Hepatocyte (in vitro differentiated cells): ENCODE data around the gene TCF7L1. TPM values are rescaled to one million over a fixed set of nuclear protein-coding genes. Genes with fewer than 3 reads are reported as not detected.

Experiments
- DNase-seq: peaks from one replicate; pipeline ENCODE4 v3.0.0-alpha.2; 2016; ENCODE audit warnings: low spot score
- H2AFZ ChIP-seq: fragments of 200-600 bp; sonication (generic); 2 replicates; pipeline ENCODE4 v1.6.0; 2016; ENCODE audit warnings: antibody characterized with exemption, mild to moderate bottlenecking
- H3K27ac ChIP-seq: fragments of 200-600 bp; sonication (generic); 2 replicates; pipeline ENCODE4 v1.5.1; 2016; ENCODE audit warnings: mild to moderate bottlenecking
- H3K27me3 ChIP-seq: fragments of 200-600 bp; sonication (generic); 2 replicates; pipeline ENCODE4 v1.6.1; 2016
- H3K36me3 ChIP-seq: fragments of 200-600 bp; sonication (generic); replicated peaks from 2 replicates; pipeline ENCODE4 v1.5.1; 2016; ENCODE audit warnings: low read depth; ENCODE audit not compliant: insufficient read depth
- H3K4me1 ChIP-seq: fragments of 200-600 bp; sonication (generic); 2 replicates; pipeline ENCODE4 v1.5.1; 2016; ENCODE audit warnings: mild to moderate bottlenecking, moderate library complexity; ENCODE audit not compliant: insufficient read depth
- H3K4me2 ChIP-seq: fragments of 200-600 bp; sonication (generic); 2 replicates; pipeline ENCODE4 v1.6.0; 2016
- H3K4me3 ChIP-seq: fragments of 200-600 bp; sonication (generic); 2 replicates; pipeline ENCODE4 v1.5.1; 2016; ENCODE audit warnings: mild to moderate bottlenecking
- H3K79me2 ChIP-seq: fragments of 200-600 bp; sonication (generic); 2 replicates; pipeline ENCODE4 v1.6.0; 2017; ENCODE audit warnings: mild to moderate bottlenecking
- H3K9me2 ChIP-seq: fragments of 200-600 bp; sonication (generic); replicated peaks from 2 replicates; pipeline ENCODE4 v1.6.0; 2017; ENCODE audit warnings: mild to moderate bottlenecking; ENCODE audit not compliant: insufficient read depth
- H3K9me3 ChIP-seq: fragments of 200-600 bp; sonication (generic); 2 replicates; pipeline ENCODE4 v1.5.1; 2016; ENCODE audit warnings: low read depth, mild to moderate bottlenecking
- H4K20me1 ChIP-seq: fragments of 200-600 bp; sonication (generic); 2 replicates; pipeline ENCODE4 v1.6.0; 2016; ENCODE audit warnings: mild to moderate bottlenecking; ENCODE audit not compliant: insufficient read depth, poor library complexity, severe bottlenecking
- EZH2 ChIP-seq: fragments of 200-600 bp; sonication (generic); IDR thresholded peaks from 2 replicates; pipeline ENCODE4 v1.6.1; 2016; ENCODE audit warnings: antibody characterized with exemption, mild to moderate bottlenecking, borderline replicate concordance
- EZH2phosphoT487 ChIP-seq: fragments of 200-600 bp; sonication (generic); IDR thresholded peaks from one replicate; pipeline ENCODE4 v1.6.1; 2018; ENCODE audit warnings: antibody characterized with exemption, mild to moderate bottlenecking, low read depth, moderate library complexity; ENCODE audit not compliant: unreplicated experiment, severe bottlenecking
- WGBS: methylation state at CpG from one replicate; pipeline ENCODE4 v1.1.6; 2016; ENCODE audit warnings: low lambda C conversion rate; ENCODE audit errors: missing lambda C conversion rate; 5-methylcytosine and 5-hydroxymethylcytosine counted together
- polyA plus RNA-seq: library from polyadenylated mRNA; unstranded; fragments of >200 nt; fragmentation: Nextera tagmentation; extraction: Ambion mirVana; gene quantifications from 2 replicates; pipeline ENCODE4 v1.2.1, GENCODE V29; 2016
- total RNA-seq: library from RNA; depleted of rRNA; stranded (reverse); fragments of >200 nt; gene quantifications from 2 replicates; pipeline ENCODE4 v1.2.3, GENCODE V29; 2014
- TF ChIP-seq, protein P1 (sequence below): fragments of 200-600 bp; sonication (generic); IDR thresholded peaks from 2 replicates; pipeline ENCODE4 v1.5.1; 2016; ENCODE audit warnings: antibody characterized with exemption, mild to moderate bottlenecking; ENCODE audit not compliant: poor library complexity

TCF7L1 gene
- total and polyA plus RNA-seq, 2 experiments from 2014 or later = 3.7 to 20.6 TPM

GRCh38 chr2:85088921-85089320, 44.3 kb upstream of the TCF7L1 start:
- H3K4me2 ChIP-seq = no peak overlapping the region
- 67% methylated on average over 2 of the region's 2 CpGs for WGBS

GRCh38 chr2:85089585-85089984, 43.6 kb upstream of the TCF7L1 start:
- Histone ChIP-seq H3K9me3 (no peaks in the 10 kb centered on the region), H3K4me3 (no peak overlapping the region), H3K79me2 (no peaks in the 10 kb centered on the region), H4K20me1 (no peaks in the 10 kb centered on the region), H3K36me3 (no peaks in the 10 kb centered on the region), H2AFZ (no peak overlapping the region), H3K4me2 (no peak overlapping the region), H3K9me2 (no peaks in the 10 kb centered on the region), H3K27ac (no peak overlapping the region), H3K27me3 (no peaks in the 10 kb centered on the region), H3K4me1 (no peaks in the 10 kb centered on the region)
- no peak for TF ChIP-seq EZH2phosphoT487
- 66% methylated on average over 6 of the region's 6 CpGs for WGBS
- DNase-seq = no peak

More at GRCh38 chr2:85088921-85089320, 44.3 kb upstream of the TCF7L1 start:
- no peak overlapping the region for H3K27ac ChIP-seq
- no peaks in the 10 kb centered on the region for H3K79me2 ChIP-seq
- TF ChIP-seq, protein P1, sequence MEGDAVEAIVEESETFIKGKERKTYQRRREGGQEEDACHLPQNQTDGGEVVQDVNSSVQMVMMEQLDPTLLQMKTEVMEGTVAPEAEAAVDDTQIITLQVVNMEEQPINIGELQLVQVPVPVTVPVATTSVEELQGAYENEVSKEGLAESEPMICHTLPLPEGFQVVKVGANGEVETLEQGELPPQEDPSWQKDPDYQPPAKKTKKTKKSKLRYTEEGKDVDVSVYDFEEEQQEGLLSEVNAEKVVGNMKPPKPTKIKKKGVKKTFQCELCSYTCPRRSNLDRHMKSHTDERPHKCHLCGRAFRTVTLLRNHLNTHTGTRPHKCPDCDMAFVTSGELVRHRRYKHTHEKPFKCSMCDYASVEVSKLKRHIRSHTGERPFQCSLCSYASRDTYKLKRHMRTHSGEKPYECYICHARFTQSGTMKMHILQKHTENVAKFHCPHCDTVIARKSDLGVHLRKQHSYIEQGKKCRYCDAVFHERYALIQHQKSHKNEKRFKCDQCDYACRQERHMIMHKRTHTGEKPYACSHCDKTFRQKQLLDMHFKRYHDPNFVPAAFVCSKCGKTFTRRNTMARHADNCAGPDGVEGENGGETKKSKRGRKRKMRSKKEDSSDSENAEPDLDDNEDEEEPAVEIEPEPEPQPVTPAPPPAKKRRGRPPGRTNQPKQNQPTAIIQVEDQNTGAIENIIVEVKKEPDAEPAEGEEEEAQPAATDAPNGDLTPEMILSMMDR = no peak
- TF ChIP-seq EZH2phosphoT487 = no peak
- H4K20me1 ChIP-seq = no peaks in the 10 kb centered on the region
- H3K9me2 ChIP-seq = no peaks in the 10 kb centered on the region
- no peak overlapping the region for H2AFZ ChIP-seq
- H3K9me3 ChIP-seq = no peaks in the 10 kb centered on the region
- no peak for DNase-seq
- H3K4me3 ChIP-seq = no peak overlapping the region
- H3K4me1 ChIP-seq = no peaks in the 10 kb centered on the region
- H3K27me3 ChIP-seq = no peaks in the 10 kb centered on the region
- H3K36me3 ChIP-seq = no peaks in the 10 kb centered on the region

- Histone ChIP-seq H3K9me3 (no peaks in the 10 kb centered on the region), H3K9me2 (no peaks in the 10 kb centered on the region), H3K27me3 (no peaks in the 10 kb centered on the region), H2AFZ (no peak overlapping the region), H3K4me3 (no peak overlapping the region), H4K20me1 (no peaks in the 10 kb centered on the region), H3K4me2 (no peak overlapping the region), H3K27ac (no peak overlapping the region), H3K36me3 (no peaks in the 10 kb centered on the region), H3K79me2 (no peaks in the 10 kb centered on the region), H3K4me1 (no peaks in the 10 kb centered on the region)
- WGBS = 86% methylated on average over 2 of the region's 2 CpGs
- no peak for TF ChIP-seq EZH2phosphoT487
- TF ChIP-seq, protein P1 = no peak
- TF ChIP-seq EZH2 = no peak
- DNase-seq = no peak
Measured at GRCh38 chr2:85091838-85092237, 41.4 kb upstream of the TCF7L1 start.

- no peak for DNase-seq
- no peaks in the 10 kb centered on the region for H3K27me3 ChIP-seq
- H3K9me2 ChIP-seq = no peaks in the 10 kb centered on the region
- no peak overlapping the region for H3K4me2 ChIP-seq
- no peaks in the 10 kb centered on the region for H3K9me3 ChIP-seq
- TF ChIP-seq EZH2phosphoT487 (no peak), EZH2 (no peak)
- TF ChIP-seq, protein P1 = no peak
- H3K79me2 ChIP-seq = no peaks in the 10 kb centered on the region
- no peak overlapping the region for H2AFZ ChIP-seq
- H3K27ac ChIP-seq = no peak overlapping the region
- 86% methylated on average over 2 of the region's 2 CpGs for WGBS
- H4K20me1 ChIP-seq = no peaks in the 10 kb centered on the region
- H3K4me1 ChIP-seq = no peaks in the 10 kb centered on the region
- no peak overlapping the region for H3K4me3 ChIP-seq
- H3K36me3 ChIP-seq = no peaks in the 10 kb centered on the region
Measured at GRCh38 chr2:85095094-85095493, 38.1 kb upstream of the TCF7L1 start.
